ENCODE results near the gene COL26A1.
A peak's percentile ranks its signal among the peaks of the same experiment; 100 is the strongest.

The COL26A1 gene

GRCh38 chr7:101382937-101383336 lies 20.3 kb downstream of the COL26A1 start:
- Mint-ChIP-seq H3K9me3 (no peaks in the 10 kb centered on the region), H3K27ac (no peak overlapping the region), H3K36me3 (ENCODE audit: low read depth) (no peaks in the 10 kb centered on the region), H3K4me3 (no peak overlapping the region), H3K27me3 (ENCODE audit: low read depth) (peaks cover 24% of the 10 kb centered on the region), H3K4me1 (ENCODE audit: low read depth) (no peaks in the 10 kb centered on the region)

- H3K27me3 Mint-ChIP-seq (ENCODE audit: low read depth): peaks cover 25% of the 10 kb centered on the region
These were observed 23.5 kb downstream of the COL26A1 start for GRCh38 chr7:101386177-101386557.

GRCh38 chr7:101386558-101387231 lies 24.0 kb downstream of the COL26A1 start:
- Mint-ChIP-seq H3K4me1 (ENCODE audit: low read depth) (peaks cover 7% of the 10 kb centered on the region), H3K27ac (no peak overlapping the region), H3K9me3 (no peaks in the 10 kb centered on the region), H3K36me3 (ENCODE audit: low read depth) (no peaks in the 10 kb centered on the region), H3K27me3 (ENCODE audit: low read depth) (peaks cover 20% of the 10 kb centered on the region), H3K4me3 (no peak overlapping the region)

More at GRCh38 chr7:101386177-101386557, 23.5 kb downstream of the COL26A1 start:
- Mint-ChIP-seq H3K4me1 (ENCODE audit: low read depth) (peaks cover 6% of the 10 kb centered on the region), H3K9me3 (no peaks in the 10 kb centered on the region), H3K4me3 (no peak overlapping the region), H3K27ac (no peak overlapping the region), H3K36me3 (ENCODE audit: low read depth) (no peaks in the 10 kb centered on the region)

- Mint-ChIP-seq H3K27ac (peak overlapping the region; percentile 63), H3K4me1 (ENCODE audit: low read depth) (peaks cover 7% of the 10 kb centered on the region), H3K36me3 (ENCODE audit: low read depth) (no peaks in the 10 kb centered on the region), H3K27me3 (ENCODE audit: low read depth) (peaks cover 16% of the 10 kb centered on the region), H3K9me3 (no peaks in the 10 kb centered on the region), H3K4me3 (peak overlapping the region; percentile 59)
These were observed 28.2 kb downstream of the COL26A1 start for GRCh38 chr7:101390901-101391301.

- Mint-ChIP-seq H3K9me3 (no peaks in the 10 kb centered on the region), H3K4me3 (no peak overlapping the region), H3K27me3 (ENCODE audit: low read depth) (peaks cover 11% of the 10 kb centered on the region), H3K27ac (no peak overlapping the region), H3K4me1 (ENCODE audit: low read depth) (peaks cover 7% of the 10 kb centered on the region), H3K36me3 (ENCODE audit: low read depth) (no peaks in the 10 kb centered on the region)
These were observed 29.3 kb downstream of the COL26A1 start for GRCh38 chr7:101391991-101392390.

GRCh38 chr7:101393865-101394264 lies 31.2 kb downstream of the COL26A1 start:
- Mint-ChIP-seq H3K27ac (no peak overlapping the region), H3K9me3 (no peaks in the 10 kb centered on the region), H3K36me3 (ENCODE audit: low read depth) (no peaks in the 10 kb centered on the region), H3K27me3 (ENCODE audit: low read depth) (peaks cover 7% of the 10 kb centered on the region), H3K4me3 (no peak overlapping the region), H3K4me1 (ENCODE audit: low read depth) (peaks cover 7% of the 10 kb centered on the region)

GRCh38 chr7:101395376-101395775 lies 32.7 kb downstream of the COL26A1 start:
- H3K4me1 Mint-ChIP-seq (ENCODE audit: low read depth): peaks cover 7% of the 10 kb centered on the region
- no peaks in the 10 kb centered on the region for H3K36me3 Mint-ChIP-seq (ENCODE audit: low read depth)
- no peak overlapping the region for H3K4me3 Mint-ChIP-seq
- H3K27me3 Mint-ChIP-seq (ENCODE audit: low read depth): peaks cover 3% of the 10 kb centered on the region
- no peaks in the 10 kb centered on the region for H3K9me3 Mint-ChIP-seq
- H3K27ac Mint-ChIP-seq: no peak overlapping the region

- Mint-ChIP-seq H3K27ac (no peak overlapping the region), H3K9me3 (no peaks in the 10 kb centered on the region), H3K36me3 (ENCODE audit: low read depth) (no peaks in the 10 kb centered on the region), H3K27me3 (ENCODE audit: low read depth) (peaks cover 7% of the 10 kb centered on the region), H3K4me3 (no peak overlapping the region), H3K4me1 (ENCODE audit: low read depth) (no peaks in the 10 kb centered on the region)
These were observed 34.6 kb downstream of the COL26A1 start for GRCh38 chr7:101397243-101397642.

- no peak overlapping the region for H3K4me3 Mint-ChIP-seq
- H3K4me1 Mint-ChIP-seq (ENCODE audit: low read depth): no peaks in the 10 kb centered on the region
- H3K9me3 Mint-ChIP-seq: no peaks in the 10 kb centered on the region
- peaks cover 7% of the 10 kb centered on the region for H3K27me3 Mint-ChIP-seq (ENCODE audit: low read depth)
- no peak overlapping the region for H3K27ac Mint-ChIP-seq
- no peaks in the 10 kb centered on the region for H3K36me3 Mint-ChIP-seq (ENCODE audit: low read depth)
These were observed 35.2 kb downstream of the COL26A1 start for GRCh38 chr7:101397770-101398324.

- no peaks in the 10 kb centered on the region for H3K9me3 Mint-ChIP-seq
- H3K4me3 Mint-ChIP-seq: no peak overlapping the region
- no peaks in the 10 kb centered on the region for H3K4me1 Mint-ChIP-seq (ENCODE audit: low read depth)
- peaks cover 7% of the 10 kb centered on the region for H3K27me3 Mint-ChIP-seq (ENCODE audit: low read depth)
- no peak overlapping the region for H3K27ac Mint-ChIP-seq
- no peaks in the 10 kb centered on the region for H3K36me3 Mint-ChIP-seq (ENCODE audit: low read depth)
These were observed 36.0 kb downstream of the COL26A1 start for GRCh38 chr7:101398396-101399289.

GRCh38 chr7:101399759-101400158 lies 37.1 kb downstream of the COL26A1 start:
- Mint-ChIP-seq H3K4me1 (ENCODE audit: low read depth) (no peaks in the 10 kb centered on the region), H3K4me3 (no peak overlapping the region), H3K27me3 (ENCODE audit: low read depth) (peaks cover 7% of the 10 kb centered on the region), H3K9me3 (no peaks in the 10 kb centered on the region), H3K27ac (no peak overlapping the region), H3K36me3 (ENCODE audit: low read depth) (no peaks in the 10 kb centered on the region)

GRCh38 chr7:101400751-101401150 lies 38.1 kb downstream of the COL26A1 start:
- H3K36me3 Mint-ChIP-seq (ENCODE audit: low read depth): no peaks in the 10 kb centered on the region
- no peak overlapping the region for H3K27ac Mint-ChIP-seq
- H3K27me3 Mint-ChIP-seq (ENCODE audit: low read depth): peaks cover 7% of the 10 kb centered on the region
- no peak overlapping the region for H3K4me3 Mint-ChIP-seq
- H3K4me1 Mint-ChIP-seq (ENCODE audit: low read depth): no peaks in the 10 kb centered on the region
- no peaks in the 10 kb centered on the region for H3K9me3 Mint-ChIP-seq

GRCh38 chr7:101401390-101402080 lies 38.9 kb downstream of the COL26A1 start:
- Mint-ChIP-seq H3K4me1 (ENCODE audit: low read depth) (no peaks in the 10 kb centered on the region), H3K4me3 (no peak overlapping the region), H3K27ac (no peak overlapping the region), H3K36me3 (ENCODE audit: low read depth) (no peaks in the 10 kb centered on the region), H3K9me3 (no peaks in the 10 kb centered on the region), H3K27me3 (ENCODE audit: low read depth) (peaks cover 4% of the 10 kb centered on the region)

GRCh38 chr7:101402081-101402779 lies 39.6 kb downstream of the COL26A1 start:
- Mint-ChIP-seq H3K27me3 (ENCODE audit: low read depth) (peaks cover 4% of the 10 kb centered on the region), H3K4me3 (no peak overlapping the region), H3K36me3 (ENCODE audit: low read depth) (no peaks in the 10 kb centered on the region), H3K27ac (no peak overlapping the region), H3K4me1 (ENCODE audit: low read depth) (no peaks in the 10 kb centered on the region), H3K9me3 (no peaks in the 10 kb centered on the region)
